ENCODE measurements around the gene ACOXL. TPM values are rescaled to one million over a fixed set of nuclear protein-coding genes. Genes with fewer than 3 reads are reported as not detected.

ACOXL gene
- total and polyA plus RNA-seq, 2 of the 8 experiments (the other 6 are each of a cell fraction or from before 2014, with no cell fraction given): 11.4 to 20.6 TPM

- Histone ChIP-seq H4K91ac (replicated peaks; ENCODE audit: insufficient read length, low read length) (no peak overlapping the region), H3K23me2 (ENCODE audit: low read depth, low read length) (peaks cover 5% of the 10 kb centered on the region; the same call in 1 of the 2 replicates), H3K79me1 (ENCODE audit: low read depth, low read length) (peaks cover 5% of the 10 kb centered on the region), H3K79me2 (ENCODE audit: control insufficient read depth in 1 of 2, insufficient read depth in 2 of 2, low read length in 2 of 2) (peaks cover 0 to 8% of the 10 kb centered on the region in 2 experiments; a peak in 1 of 4 replicates), H3K9ac (replicated peaks in 1 of 4; ENCODE audit: extremely low read depth in 1 of 4, low read depth in 3 of 4, low read length in 3 of 4) (no peak overlapping the region), H2BK5ac (ENCODE audit: low read depth, low read length) (no peak overlapping the region), H2BK12ac (ENCODE audit: low read depth, low read length) (no peak overlapping the region), H3K56ac (replicated peaks; ENCODE audit: insufficient read length, low read depth, low read length) (no peak overlapping the region), H4K8ac (ENCODE audit: extremely low read depth, insufficient read depth, low read length) (no peak overlapping the region), H3K4me1 (replicated peaks in 1 of 4; ENCODE audit: control insufficient read depth in 3 of 4, insufficient read depth in 4 of 4, low read length in 3 of 4) (peaks cover 15 to 31% (median 24%) of the 10 kb centered on the region in 4 experiments), H3K4ac (replicated peaks; ENCODE audit: insufficient read length, low read depth, low read length) (no peak overlapping the region), H3K27me3 (replicated peaks in 1 of 4; ENCODE audit: control insufficient read depth in 3 of 4, extremely low read depth in 1 of 4, insufficient read depth in 3 of 4, low read length in 3 of 4) (no peaks in the 10 kb centered on the region), H3K4me3 (ENCODE audit: extremely low read depth in 1 of 4, insufficient read depth in 2 of 4, low read depth in 3 of 4, low read length in 4 of 4) (no peak overlapping the region), H3K27ac (ENCODE audit: low read depth, low read length) (no peak overlapping the region), H3K23ac (ENCODE audit: insufficient read length) (no peak overlapping the region), H3K18ac (ENCODE audit: extremely low read depth, low read length) (no peak overlapping the region), H3K36me3 (ENCODE audit: control insufficient read depth in 2 of 4, insufficient read depth in 4 of 4, low read length in 3 of 4) (no peaks in the 10 kb centered on the region; a peak in 2 of 8 replicates), H2AFZ (ENCODE audit: low read length) (no peak overlapping the region), H2AK5ac (ENCODE audit: low read depth, low read length) (no peak overlapping the region), H3K9me3 (ENCODE audit: insufficient read depth in 2 of 2, low read depth in 1 of 2, low read length in 1 of 2) (no peaks in the 10 kb centered on the region), H3K14ac (ENCODE audit: insufficient read length) (no peak overlapping the region), H2BK20ac (ENCODE audit: low read length) (no peak overlapping the region), H2BK120ac (replicated peaks; ENCODE audit: low read depth, low read length) (no peak overlapping the region), H4K20me1 (replicated peaks in 1 of 2; ENCODE audit: control insufficient read depth in 1 of 2, insufficient read depth in 2 of 2, low read length in 2 of 2) (peaks cover 1 to 4% of the 10 kb centered on the region in 2 experiments), H3K4me2 (ENCODE audit: insufficient read depth in 1 of 2, low read depth in 2 of 2, low read length in 2 of 2) (no peak overlapping the region), H4K5ac (ENCODE audit: insufficient read length, low read depth, low read length) (no peak overlapping the region), H2BK15ac (ENCODE audit: low read length) (no peak overlapping the region)
- DNase-seq (ENCODE audit: low read depth in 1 of 2, low spot score in 2 of 2) (no peak), FAIRE-seq (no peak)
- ChIA-PET CTCF (ENCODE audit: partially characterized antibody) (interaction anchor here (4.5 kb wide), 1 partner anchor 19 kb away, joined by 22 read pairs; no protein-coding TSS in a partner anchor), POLR2A (ENCODE audit: partially characterized antibody) (no interaction called here)
- 98% methylated on average over 2 of the region's 2 CpGs; no CpG with 5 or more reads in 1 of the 2 experiments for WGBS, 2 experiments (ENCODE audit: extremely low coverage in 1 of 2, insufficient coverage in 1 of 2, insufficient read length in 1 of 2, insufficient replicate concordance in 2 of 2, low coverage in 1 of 2, low lambda C conversion rate in 2 of 2, missing lambda C conversion rate in 1 of 2)
- TF ChIP-seq CTCF (IDR thresholded peaks at IDR 0.05; ENCODE audit: control extremely low read depth in 1 of 3, insufficient read depth in 1 of 3, low read depth in 1 of 3, low read length in 3 of 3) (no peak), TAF1 (IDR thresholded peaks at IDR 0.05; ENCODE audit: low read depth, low read length) (no peak), EP300 (IDR thresholded peaks at IDR 0.05; ENCODE audit: borderline replicate concordance in 1 of 2, low read depth in 2 of 2, low read length in 2 of 2) (no peak), SIRT6 (IDR thresholded peaks at IDR 0.05; ENCODE audit: low read length) (no peak), CBX5 (IDR thresholded peaks at IDR 0.05; ENCODE audit: low read depth, low read length) (no peak), KDM5A (IDR thresholded peaks at IDR 0.05; ENCODE audit: low read length) (no peak)
- TF ChIP-seq, protein P1, sequence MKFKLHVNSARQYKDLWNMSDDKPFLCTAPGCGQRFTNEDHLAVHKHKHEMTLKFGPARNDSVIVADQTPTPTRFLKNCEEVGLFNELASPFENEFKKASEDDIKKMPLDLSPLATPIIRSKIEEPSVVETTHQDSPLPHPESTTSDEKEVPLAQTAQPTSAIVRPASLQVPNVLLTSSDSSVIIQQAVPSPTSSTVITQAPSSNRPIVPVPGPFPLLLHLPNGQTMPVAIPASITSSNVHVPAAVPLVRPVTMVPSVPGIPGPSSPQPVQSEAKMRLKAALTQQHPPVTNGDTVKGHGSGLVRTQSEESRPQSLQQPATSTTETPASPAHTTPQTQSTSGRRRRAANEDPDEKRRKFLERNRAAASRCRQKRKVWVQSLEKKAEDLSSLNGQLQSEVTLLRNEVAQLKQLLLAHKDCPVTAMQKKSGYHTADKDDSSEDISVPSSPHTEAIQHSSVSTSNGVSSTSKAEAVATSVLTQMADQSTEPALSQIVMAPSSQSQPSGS (IDR thresholded peaks at IDR 0.05; ENCODE audit: low read length): no peak
Observed at GRCh38 chr2:110774701-110775100, 42.3 kb downstream of the ACOXL start.
